Cortex of kidney (tissue), 1 donor: Measurements from ENCODE around the gene BEST4.
A peak's percentile ranks its signal among the peaks of the same experiment; 100 is the strongest.
"Not testable (repeated sequence)": the region's sequence is repeated elsewhere in the genome, so short reads cannot be mapped to it uniquely, and the experiment has no call there.

Source experiments
- DNase-seq: peaks from one replicate; lab custom pipeline; 2025; lab: John Stamatoyannopoulos, UW

Gene BEST4

GRCh38 chr1:44777969-44778635 is 9.9 kb downstream of the BEST4 start:
- no peak for DNase-seq

GRCh38 chr1:44777547-44777946 is 10.4 kb downstream of the BEST4 start:
- DNase-seq, result no peak

GRCh38 chr1:44776730-44777068 is 11.3 kb downstream of the BEST4 start:
- DNase-seq, result no peak

- DNase-seq, result no peak
Measured at GRCh38 chr1:44775930-44776729, 11.8 kb downstream of the BEST4 start.

- no peak for DNase-seq
Measured at GRCh38 chr1:44775078-44775929, 12.7 kb downstream of the BEST4 start, which contains the start of gene RPS8. TSS of gene RPS8 (plus strand) at chr1:44775540. CDS start at chr1:44775597, 57 bp downstream.

GRCh38 chr1:44766421-44766820 is 21.5 kb downstream of the BEST4 start:
- DNase-seq, result not testable (repeated sequence)

- no peak for DNase-seq
Measured at GRCh38 chr1:44760876-44761275, 27.1 kb downstream of the BEST4 start.

- no peak for DNase-seq
Measured at GRCh38 chr1:44759077-44759476, 28.9 kb downstream of the BEST4 start.

- no peak for DNase-seq
Measured at GRCh38 chr1:44757420-44757819, 30.6 kb downstream of the BEST4 start.

GRCh38 chr1:44747878-44748277 is 40.1 kb downstream of the BEST4 start:
- no peak for DNase-seq

GRCh38 chr1:44743211-44743610 is 44.8 kb downstream of the BEST4 start:
- no peak for DNase-seq

- no peak for DNase-seq
Measured at GRCh38 chr1:44740179-44740617, 47.8 kb downstream of the BEST4 start.

- DNase-seq, result peak; percentile 22
Measured at GRCh38 chr1:44739307-44740178, 48.4 kb downstream of the BEST4 start, which contains the start of gene KIF2C. TSS of gene KIF2C (plus strand) at chr1:44739837. CDS start at chr1:44739933, 96 bp downstream.

GRCh38 chr1:44738953-44739306 is 49.0 kb downstream of the BEST4 start:
- not testable (repeated sequence) for DNase-seq

- DNase-seq, result no peak
Measured at GRCh38 chr1:44735992-44736391, 52.0 kb downstream of the BEST4 start.

- DNase-seq, result no peak
Measured at GRCh38 chr1:44733784-44734183, 54.2 kb downstream of the BEST4 start.
